Fibroblast of the conjunctiva (primary cell): ENCODE data around the gene RHD.
"Not testable (repeated sequence)": the region's sequence is repeated elsewhere in the genome, so short reads cannot be mapped to it uniquely, and the experiment has no call there.

Experiments
- DNase-seq: peaks from one replicate; pipeline ENCODE4 v3.0.0-alpha.2; 2010; ENCODE audit warnings: low read depth

RHD gene

DNA sequence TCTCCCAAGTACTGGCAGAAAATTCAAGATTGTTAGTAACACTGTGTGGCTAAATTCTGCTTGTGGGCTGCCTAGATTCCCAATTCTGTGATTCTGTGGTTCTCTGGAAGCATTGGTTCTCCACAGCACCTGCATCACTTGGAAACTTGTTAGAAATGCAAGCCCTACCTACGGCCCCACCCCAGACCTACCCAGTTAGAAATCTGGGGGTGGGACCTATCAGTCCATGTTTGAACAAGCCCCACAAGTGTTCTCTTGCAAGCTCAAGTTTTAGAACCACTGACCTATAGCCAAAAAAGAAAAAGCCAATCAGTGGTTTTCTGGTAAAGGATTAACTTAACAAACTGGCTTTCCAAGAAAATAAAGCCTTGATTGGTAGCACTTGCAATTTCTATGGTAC, 35.9 kb downstream of the RHD start:
- not testable (repeated sequence) for DNase-seq

DNA sequence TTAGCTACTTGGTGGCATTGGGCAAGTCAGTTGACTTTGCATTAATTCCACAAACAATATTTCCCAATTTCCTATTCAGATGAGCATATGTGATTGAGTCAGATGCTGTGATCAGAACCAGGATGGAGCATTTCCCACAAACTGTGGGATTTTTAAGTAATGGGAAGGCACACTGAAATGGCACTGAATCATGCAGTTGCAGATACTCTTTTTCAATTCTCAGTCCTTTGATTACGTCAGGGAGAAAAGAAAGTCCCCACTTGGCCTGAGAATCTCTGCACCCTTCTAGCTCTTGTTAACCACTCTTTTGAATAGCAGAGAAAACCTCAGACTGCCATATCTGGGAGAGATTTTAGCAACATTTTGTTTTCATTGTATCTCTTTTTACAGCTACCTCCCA, 36.8 kb downstream of the RHD start:
- DNase-seq = not testable (repeated sequence)

DNA sequence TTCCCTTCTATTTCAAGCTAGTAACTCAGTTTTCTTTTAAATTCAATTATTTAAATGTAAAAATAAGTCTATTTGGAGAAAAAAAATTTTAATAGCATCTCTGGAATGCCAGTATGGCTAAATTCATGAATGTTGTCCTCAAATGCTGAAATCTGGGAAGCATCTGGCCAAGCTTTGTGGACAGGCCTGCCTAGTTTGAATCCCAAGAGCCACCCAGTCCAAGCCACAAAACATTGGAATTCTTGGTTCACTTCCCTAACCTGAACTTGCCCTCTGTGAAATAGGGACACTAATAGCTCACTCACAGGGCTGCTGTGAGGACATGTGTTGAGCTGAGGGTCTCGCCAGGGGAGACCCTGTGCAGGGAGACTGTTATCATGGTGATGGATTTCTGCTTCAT, 37.2 kb downstream of the RHD start:
- DNase-seq = not testable (repeated sequence)

DNA sequence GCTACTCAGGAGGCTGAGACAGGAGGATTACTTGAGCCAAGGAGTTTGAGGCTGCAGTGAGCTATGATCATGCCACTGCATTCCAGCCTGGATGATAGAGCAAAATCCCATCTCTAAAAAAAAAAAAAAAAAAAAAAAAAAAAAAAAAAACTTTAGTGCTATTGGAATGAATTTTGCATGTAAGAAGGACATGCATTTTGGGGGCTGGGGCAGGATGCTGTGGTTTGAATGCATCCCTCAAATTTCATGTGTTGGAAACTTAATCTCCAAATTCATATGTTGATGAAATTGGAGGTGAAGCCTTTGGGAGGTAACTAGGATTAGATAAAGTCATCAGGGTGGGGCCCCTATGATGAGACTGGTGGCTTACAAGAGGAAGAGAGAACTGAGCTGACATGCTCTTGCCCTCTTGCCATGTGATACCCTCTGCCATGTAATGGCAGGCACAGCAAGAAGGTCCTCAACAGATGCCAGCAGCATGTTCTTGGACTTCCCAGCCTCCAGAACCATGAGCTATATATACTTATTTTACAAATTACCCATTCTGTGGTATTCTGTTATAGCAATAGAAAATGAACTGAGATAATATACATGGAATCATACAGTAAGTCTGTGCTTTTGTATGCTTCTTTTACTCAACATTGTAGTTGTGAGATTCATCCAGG, 40.6 kb downstream of the RHD start:
- not testable (repeated sequence) for DNase-seq

DNA sequence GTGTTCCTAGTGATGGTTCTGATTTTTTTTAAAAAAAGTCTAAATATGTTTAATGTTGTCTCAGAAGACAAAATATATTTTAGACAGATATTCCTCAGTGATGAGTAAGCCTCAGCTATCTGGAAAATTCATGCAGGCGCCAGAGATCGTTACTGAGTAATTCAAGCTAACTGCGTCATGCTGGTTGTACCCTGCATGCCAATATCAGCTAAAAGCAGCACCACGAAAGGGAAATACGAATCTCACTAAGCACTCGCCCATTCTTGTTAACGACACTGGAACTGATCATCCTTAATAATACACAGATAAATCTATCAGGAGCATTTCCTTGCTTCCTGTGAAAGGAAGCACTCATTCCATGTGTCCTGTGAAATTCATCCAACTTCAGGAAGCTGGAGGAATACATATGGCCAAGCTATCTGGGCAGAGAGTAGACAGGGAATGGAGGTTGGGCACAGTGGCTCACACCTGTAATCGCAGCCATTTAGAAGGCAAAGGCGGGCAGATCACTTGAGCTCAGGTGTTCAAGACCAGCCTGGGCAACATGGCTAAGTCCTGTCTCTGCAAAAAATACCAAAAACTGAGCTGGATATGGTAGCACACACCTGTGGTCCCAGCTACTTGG, 48.1 kb downstream of the RHD start:
- DNase-seq = peak; percentile 63

DNA sequence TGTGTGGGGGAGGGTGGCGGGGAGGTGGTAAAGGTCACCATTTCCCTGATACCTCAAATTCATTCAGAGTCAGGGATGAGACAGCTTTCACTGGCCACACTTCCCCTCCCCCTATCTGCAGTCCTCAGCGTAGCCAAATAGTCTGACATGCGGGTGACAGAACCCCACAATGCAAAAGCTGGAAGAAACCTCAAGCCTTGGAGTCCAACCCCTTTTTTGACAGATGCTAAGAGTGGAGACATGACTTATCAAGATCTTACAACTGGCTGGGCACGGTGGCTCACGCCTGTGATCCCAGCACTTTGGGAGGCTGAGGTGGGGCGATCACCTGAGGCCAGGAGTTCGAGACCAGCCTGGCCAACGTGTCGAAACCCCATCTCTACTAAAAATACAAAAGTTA, 49.8 kb downstream of the RHD start:
- not testable (repeated sequence) for DNase-seq

DNA sequence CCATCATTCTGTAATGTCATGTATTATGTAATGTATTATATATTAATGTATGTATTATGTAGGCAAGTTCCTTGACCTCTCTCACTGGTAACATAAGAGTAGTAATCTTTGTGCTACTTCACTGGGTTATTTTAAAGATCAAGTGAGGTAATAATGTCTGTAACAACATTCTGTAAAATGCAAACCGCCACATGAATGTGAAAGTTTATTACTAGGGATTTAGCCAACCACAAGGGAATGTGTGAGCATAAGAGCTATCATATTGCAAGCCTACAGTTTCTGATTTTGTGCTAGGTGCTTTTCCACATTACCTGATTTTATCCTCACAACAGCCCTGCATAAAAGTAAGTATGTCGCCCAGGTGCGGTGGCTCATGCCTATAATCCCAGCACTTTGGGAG, 52.1 kb downstream of the RHD start:
- DNase-seq = not testable (repeated sequence)

DNA sequence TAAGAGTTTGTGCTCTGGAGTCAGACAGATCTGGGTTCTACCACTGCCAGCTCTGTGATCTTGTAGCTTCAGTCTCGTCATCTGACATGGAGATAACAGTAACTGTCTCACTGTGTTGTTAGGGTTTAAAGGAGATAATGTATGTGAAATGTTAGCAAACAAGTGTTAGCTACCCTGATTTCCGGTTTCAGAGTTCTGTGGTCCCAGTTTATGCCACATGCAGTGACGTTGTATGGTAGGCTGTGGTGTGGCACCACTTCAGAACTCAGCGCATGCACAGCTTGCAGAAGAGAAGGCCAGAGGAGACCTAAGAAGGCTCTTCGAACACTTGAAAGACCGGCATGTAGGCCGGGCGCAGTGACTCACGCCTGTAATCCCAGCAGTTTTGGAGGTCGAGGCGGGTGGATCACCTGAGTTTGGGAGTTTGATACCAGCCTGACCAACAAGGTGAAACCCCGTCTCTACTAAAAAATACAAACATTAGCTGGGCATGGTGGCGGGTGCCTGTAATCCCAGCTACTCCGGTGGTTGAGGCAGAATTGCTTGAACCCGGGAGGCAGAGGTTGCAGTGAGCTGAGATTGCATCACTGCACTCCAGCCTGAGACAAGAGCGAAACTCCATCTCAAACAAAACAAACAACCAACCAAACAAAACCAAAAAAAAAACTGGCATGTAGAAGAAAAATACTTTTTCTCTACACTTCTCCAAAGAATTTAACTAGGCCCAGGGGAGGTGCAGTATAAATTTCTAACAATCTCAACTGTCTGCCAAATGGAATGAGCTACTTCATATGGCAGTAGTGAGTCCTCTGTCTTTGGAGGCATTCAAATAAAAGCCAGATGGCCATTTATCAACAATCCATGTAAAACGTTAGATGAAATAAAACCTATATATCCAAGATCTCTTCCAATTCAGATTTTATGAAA, 55.8 kb downstream of the RHD start:
- not testable (repeated sequence) for DNase-seq

DNA sequence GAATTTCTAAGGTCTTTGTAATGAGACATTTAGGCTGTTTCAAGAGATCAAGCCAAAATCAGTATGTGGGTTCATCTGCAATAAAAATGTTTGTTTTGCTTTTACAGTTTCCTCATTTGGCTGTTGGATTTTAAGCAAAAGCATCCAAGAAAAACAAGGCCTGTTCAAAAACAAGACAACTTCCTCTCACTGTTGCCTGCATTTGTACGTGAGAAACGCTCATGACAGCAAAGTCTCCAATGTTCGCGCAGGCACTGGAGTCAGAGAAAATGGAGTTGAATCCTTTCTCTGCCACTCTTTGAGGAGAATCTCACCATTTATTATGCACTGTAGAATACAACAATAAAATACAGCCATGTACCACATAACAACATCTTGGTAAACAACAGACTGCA, 56.5 kb downstream of the RHD start:
- not testable (repeated sequence) for DNase-seq

DNA sequence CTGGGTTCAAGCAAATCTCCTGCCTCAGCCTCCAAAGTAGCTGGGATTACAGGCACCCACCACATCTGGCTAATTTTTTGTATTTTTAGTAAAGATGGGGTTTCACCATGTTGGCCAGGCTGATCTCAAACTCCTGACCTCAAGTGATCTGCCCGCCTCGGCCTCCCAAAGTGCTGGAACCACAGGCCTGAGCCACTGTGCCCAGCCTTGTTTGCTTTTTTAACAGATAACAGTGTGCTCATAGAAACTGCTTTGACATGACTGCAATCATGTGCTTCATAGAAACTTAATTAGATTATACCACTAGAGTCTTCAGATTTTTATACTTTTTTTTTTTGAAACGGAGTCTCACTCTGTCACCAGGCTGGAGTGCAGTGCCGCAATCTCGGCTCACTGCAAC, 57.0 kb downstream of the RHD start:
- not testable (repeated sequence) for DNase-seq

DNA sequence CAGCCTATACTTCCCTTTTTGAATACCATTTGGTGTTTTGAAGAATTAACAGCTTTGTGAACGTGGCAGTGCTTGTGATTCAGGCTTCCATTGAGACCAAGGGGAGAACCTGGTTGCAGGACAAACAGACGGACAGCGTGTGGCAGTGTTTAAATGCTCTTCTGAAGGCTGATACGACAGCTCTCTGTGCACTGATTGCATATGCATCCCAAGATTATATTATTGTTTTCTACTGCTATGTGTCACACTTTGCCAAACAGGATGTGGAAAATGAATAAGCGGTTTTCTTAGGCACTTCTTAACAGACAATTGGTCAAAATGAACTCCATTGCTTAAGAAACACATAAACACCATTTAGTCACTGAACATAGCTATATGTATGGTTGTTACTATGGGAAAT, 57.6 kb downstream of the RHD start:
- peak; percentile 28 for DNase-seq

DNA sequence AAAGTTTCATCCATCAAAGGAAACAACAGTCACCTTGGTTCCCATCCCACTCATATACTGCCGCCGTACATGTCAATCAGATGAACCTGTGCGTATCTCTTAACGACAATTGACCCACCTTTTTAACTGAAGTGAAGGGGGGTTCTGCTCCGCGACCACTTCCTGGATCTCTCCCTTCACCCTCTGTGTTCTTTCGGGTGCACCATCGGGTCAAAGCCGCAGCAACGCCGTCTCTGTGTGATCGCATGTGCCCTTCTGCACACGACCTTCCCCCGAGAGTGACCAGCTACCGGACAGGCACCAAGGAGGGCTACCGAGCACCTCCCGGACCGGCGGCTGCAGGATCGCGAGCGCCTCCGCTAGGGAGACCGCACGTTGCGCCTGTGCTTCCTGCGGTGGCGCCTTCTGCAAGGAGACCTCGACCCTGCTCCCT, 64.6 kb downstream of the RHD start:
- DNase-seq = not testable (repeated sequence)

DNA sequence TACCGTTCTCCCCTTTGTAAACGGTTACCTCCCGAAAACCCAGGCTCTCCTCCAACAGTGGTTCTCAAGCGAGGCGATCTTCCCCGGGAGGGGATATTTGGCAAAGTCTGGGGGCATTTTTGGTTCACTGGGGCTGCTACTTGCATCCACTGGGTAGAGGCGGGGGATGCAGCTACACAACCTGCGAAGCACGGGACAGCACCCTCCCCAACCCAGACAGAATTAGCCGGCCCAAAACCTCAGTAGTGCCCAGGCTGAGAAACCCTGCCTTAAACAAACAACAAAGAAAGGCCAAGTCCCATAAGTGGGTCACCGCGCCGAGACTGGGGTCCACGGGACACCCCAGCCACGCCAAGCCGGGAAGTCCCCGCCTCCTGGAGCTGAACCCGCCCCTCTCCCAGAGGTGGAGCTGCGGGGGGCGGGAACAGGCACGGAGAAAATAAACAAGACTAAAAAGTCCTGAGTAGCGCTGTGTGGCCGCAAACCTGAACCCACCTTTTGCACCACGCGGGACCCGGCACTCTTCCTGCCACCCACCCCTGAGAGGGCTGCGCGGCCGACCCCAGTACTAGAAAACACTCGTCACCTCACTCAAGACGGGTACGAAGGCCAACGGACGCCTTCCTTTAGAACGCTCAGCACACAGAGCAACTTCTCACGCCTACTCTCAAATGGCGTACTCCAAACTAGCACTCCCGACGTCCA, 65.3 kb downstream of the RHD start:
- DNase-seq = not testable (repeated sequence)

DNA sequence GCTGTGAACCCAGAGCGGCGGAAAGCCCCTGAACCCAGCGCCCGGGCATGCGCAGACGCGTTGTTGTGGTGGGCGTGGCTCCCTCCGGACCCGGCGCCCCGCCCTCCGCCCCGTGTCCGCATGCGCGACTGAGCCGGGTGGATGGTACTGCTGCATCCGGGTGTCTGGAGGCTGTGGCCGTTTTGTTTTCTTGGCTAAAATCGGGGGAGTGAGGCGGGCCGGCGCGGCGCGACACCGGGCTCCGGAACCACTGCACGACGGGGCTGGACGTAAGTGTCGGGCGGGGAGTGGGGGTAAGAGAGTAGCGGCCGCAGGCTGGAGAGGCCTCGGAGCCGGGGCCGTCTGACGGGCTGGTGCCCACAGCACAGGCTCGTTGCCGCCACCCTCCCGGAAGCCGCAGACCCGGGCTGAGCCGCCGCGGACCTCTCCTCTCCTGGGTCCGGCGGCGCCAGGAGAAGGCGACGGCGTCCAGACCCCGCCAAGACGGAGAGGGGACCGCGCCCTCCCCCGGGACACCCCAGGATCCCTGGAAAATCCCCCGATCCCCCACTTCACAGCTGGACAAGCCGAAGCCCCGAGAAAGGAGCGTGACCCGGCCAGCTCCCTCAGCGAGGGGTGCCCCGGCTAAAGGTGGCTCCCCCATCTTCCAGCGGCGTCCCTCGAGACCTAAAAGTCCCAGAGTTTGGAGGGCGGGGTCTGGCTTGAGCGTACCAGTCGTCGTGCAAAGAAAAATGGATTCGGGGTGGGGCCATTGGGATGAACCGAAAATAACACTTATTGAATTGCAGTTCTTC, 66.1 kb downstream of the RHD start, which contains the start of gene TMEM50A:
Gene TMEM50A (plus strand): TSS at position 147 of the 794 bp plus-strand sequence. CDS start 2,153 bp downstream, outside the sequence.
- peak; percentile 79 for DNase-seq

DNA sequence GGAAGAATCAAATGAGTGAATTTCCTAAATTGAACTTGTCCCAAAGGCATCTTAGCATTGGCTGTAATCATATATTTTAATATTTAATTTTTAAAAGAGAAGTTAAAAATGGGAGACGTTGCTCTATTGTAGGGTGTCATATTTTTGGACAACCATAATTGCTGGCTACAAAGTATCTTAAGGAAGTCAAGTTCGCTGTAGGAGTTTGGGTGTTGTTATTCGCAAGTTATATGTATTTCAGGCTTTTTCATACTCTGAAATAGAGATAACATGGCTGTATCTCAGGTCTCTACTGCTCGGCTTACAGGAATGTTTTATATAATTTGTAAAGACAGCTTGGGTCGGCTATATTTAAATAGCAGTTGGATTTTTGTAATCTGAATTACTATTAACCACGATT, 66.7 kb downstream of the RHD start:
- DNase-seq = no peak

DNA sequence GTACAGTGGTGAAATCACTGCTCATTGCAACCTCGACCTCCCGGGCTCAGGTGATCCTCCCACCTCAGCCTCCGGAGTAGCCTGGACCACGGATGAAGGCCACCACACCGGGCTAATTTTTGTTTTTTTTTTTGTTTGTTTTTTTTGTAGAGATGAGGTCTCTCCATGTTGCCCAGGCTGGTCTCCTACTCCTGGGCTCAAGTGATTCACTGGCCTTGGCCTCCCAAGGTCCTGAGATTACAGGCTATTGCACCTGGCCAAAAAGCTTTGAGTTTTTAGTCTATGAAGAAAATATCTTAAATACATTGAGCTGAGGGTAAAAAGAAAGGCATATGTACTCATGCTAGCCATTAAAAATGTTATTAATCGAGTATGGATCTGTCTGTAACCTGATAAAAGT, 69.4 kb downstream of the RHD start:
- DNase-seq = no peak

DNA sequence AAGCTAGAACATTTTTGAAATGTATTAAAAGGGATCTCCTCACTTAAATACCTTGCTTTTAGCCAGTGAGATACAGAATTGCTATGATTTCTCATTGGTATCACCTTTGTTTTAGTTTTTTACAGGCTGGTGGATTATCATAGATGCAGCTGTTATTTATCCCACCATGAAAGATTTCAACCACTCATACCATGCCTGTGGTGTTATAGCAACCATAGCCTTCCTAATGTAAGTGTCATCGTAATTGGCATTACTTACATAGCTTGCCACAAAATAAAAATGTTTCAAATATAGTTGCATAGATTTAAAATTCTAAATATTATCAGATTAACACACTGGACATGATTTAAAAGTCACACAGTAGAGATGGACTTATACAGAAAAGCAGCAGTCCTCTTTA, 70.5 kb downstream of the RHD start:
- no peak for DNase-seq

DNA sequence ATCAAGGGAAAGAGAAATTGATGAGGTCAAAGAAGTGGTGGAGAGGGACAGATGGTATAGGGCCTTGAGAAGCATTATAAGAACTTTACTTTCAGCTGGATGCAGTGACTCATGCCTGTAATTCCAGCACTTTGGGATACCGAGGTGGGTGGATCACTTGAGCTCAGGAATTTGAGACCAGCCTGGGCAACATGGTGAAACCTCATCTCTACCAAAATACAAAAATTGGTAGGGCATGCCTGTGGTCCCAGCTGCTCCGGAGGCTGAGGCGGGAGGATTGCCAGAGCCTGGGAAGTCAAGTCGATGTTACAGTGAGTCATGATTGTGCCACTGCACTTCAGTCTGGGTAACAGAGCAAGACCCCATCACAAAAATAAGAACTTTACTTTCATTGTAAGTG, 71.6 kb downstream of the RHD start:
- peak; percentile 61 for DNase-seq

DNA sequence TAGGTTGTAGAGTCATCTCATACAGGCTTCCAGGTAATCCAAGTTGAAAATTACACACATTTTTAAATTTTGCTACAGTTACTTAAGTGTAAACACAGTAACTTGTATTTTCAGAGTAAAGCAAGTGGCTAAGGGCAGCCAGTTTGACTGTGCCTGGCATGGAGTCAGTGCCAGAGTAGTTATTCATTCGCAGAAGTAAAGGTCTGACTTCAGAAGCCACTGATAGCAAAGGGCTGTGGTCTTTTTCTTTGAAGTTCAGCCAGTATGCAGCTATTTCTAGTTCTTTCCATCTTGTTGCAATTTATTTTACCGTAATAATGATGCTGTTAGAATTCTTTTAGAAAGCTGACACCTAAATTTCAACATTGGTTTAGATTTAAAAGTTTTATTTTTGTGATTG, 75.2 kb downstream of the RHD start:
- DNase-seq = no peak

DNA sequence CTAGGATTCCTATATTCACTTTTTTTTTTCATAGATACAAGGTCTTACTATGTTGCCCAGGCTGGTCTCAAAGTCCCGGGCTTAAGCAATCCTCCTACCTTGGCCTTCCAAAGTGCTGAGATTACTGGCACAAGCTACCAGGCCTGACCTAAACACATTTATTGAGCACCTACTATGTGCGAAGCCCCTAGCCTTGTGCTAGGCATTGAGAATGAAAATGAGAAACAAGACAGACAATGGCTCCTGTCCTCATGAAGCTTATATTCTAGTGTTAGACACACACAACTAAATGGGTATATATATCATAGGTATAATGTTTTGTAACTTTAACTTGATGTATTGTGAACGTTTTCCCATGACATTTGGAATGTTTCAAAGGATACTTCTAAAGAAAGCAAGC, 77.3 kb downstream of the RHD start:
- DNase-seq = no peak

DNA sequence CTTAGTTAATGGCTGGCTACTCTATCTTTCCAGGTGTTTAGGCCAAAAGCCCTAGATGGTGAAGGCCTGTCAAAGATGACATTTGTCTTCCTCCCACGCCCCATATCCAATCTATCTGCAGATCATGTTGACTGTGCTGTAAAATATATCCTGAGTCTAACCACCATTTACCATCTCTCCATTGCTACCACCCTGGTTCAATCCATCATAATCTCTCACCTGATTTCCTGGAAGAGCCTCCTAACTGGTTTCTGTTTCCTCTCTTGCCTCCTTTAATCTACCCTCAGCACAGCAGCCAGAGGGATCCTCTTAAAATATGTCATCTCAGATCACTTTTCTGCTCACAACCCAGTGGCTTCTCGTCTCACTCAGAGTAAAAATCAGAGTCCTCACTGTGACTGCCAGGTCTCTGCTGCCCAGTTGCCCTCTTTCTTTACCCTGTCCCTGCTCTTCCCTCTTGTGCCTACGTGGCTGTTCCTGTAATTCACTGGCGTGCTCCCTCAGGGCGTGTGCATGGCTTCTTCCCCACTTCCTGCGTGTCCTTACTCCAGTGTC, 83.6 kb downstream of the RHD start:
- no peak for DNase-seq
